ENCODE results near the gene CYP24A1.

DNA sequence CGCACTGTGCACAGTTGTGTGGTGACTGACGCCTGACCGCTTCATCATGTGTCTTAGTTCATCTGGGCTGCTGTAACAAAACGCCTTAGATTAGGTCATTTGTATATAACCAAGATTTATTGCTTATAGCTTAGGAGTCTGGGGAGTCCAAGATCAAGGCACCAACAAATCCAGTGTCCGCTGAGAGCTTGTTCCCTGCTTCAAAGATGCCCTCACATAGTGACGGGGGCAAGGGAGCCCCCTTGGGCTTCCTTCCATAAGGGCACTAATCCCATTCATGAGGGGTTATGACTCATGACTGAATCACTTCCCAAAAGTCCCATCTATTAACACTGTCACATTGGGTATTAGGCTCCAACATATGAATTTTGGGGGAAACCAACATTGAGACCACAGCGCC lies 34.6 kb downstream of the CYP24A1 start:
- TF ChIP-seq, protein P1, sequence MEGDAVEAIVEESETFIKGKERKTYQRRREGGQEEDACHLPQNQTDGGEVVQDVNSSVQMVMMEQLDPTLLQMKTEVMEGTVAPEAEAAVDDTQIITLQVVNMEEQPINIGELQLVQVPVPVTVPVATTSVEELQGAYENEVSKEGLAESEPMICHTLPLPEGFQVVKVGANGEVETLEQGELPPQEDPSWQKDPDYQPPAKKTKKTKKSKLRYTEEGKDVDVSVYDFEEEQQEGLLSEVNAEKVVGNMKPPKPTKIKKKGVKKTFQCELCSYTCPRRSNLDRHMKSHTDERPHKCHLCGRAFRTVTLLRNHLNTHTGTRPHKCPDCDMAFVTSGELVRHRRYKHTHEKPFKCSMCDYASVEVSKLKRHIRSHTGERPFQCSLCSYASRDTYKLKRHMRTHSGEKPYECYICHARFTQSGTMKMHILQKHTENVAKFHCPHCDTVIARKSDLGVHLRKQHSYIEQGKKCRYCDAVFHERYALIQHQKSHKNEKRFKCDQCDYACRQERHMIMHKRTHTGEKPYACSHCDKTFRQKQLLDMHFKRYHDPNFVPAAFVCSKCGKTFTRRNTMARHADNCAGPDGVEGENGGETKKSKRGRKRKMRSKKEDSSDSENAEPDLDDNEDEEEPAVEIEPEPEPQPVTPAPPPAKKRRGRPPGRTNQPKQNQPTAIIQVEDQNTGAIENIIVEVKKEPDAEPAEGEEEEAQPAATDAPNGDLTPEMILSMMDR (IDR thresholded peaks at IDR 0.05; ENCODE audit: insufficient read depth, low read depth, low read length), result no peak
- TF ChIP-seq EZH2 (IDR thresholded peaks at IDR 0.05; ENCODE audit: insufficient read depth, low read length), result no peak
